GM19328 (cell line): ENCODE measurements around the gene TCN2.
"Not testable (repeated sequence)": the region's sequence is repeated elsewhere in the genome, so short reads cannot be mapped to it uniquely, and the experiment has no call there.

Source experiments
- ATAC-seq: cut with Tn5 transposase; IDR thresholded peaks from one replicate; pipeline ENCODE4 v1.9.1; 2021; ENCODE audit warnings: mild to moderate bottlenecking, moderate library complexity; ENCODE audit not compliant: unreplicated experiment

TCN2 gene

GRCh38 chr22:30606455-30607299 is at the start of gene TCN2:
TSS of gene TCN2 (plus strand) at chr22:30607174. CDS start at chr22:30607332, 158 bp downstream.
- no peak for ATAC-seq

GRCh38 chr22:30557243-30557642 is 49.7 kb upstream of the TCN2 start:
- ATAC-seq: no peak

- ATAC-seq: no peak
Observed at GRCh38 chr22:30559889-30560288, 47.1 kb upstream of the TCN2 start.

- ATAC-seq: not testable (repeated sequence)
Observed at GRCh38 chr22:30560643-30561202, 46.3 kb upstream of the TCN2 start.

GRCh38 chr22:30561402-30562189 is 45.4 kb upstream of the TCN2 start:
- no peak for ATAC-seq

- ATAC-seq: no peak
Observed at GRCh38 chr22:30562366-30562765, 44.6 kb upstream of the TCN2 start.

- ATAC-seq: no peak
Observed at GRCh38 chr22:30564045-30564760, 42.8 kb upstream of the TCN2 start.

GRCh38 chr22:30564761-30565119 is 42.2 kb upstream of the TCN2 start:
- ATAC-seq: no peak

GRCh38 chr22:30565341-30565740 is 41.6 kb upstream of the TCN2 start:
- ATAC-seq: no peak

GRCh38 chr22:30566125-30566524 is 40.8 kb upstream of the TCN2 start:
- ATAC-seq: no peak

GRCh38 chr22:30567277-30567676 is 39.7 kb upstream of the TCN2 start:
- not testable (repeated sequence) for ATAC-seq

- ATAC-seq: no peak
Observed at GRCh38 chr22:30568137-30568805, 38.7 kb upstream of the TCN2 start.

GRCh38 chr22:30569674-30570202 is 37.2 kb upstream of the TCN2 start:
- ATAC-seq: no peak

- no peak for ATAC-seq
Observed at GRCh38 chr22:30572210-30572609, 34.8 kb upstream of the TCN2 start.

GRCh38 chr22:30572840-30573593 is 34.0 kb upstream of the TCN2 start:
- ATAC-seq: no peak

- no peak for ATAC-seq
Observed at GRCh38 chr22:30573594-30574094, 33.3 kb upstream of the TCN2 start.

- no peak for ATAC-seq
Observed at GRCh38 chr22:30574095-30574981, 32.6 kb upstream of the TCN2 start, which contains the start of gene GAL3ST1. TSS of gene GAL3ST1 (minus strand) at chr22:30574665. CDS start at chr22:30557392, 17,273 bp downstream.

- ATAC-seq: no peak
Observed at GRCh38 chr22:30574997-30575671, 31.8 kb upstream of the TCN2 start.
